ENCODE results near the gene ZNF689.

DNA sequence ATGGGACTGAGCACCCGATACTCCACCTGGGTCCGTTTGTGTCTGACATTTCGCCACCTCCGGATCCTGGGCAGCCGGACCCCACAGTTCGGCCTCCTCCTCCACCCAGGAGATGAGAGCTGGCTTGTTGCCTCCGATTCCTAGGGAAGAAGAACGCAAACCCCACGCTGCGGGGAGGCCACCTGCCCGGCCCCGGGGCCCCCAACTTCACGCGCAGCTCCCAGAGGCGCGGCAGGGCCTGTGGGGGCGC is 52.6 kb downstream of the ZNF689 start:
- TF ChIP-seq, protein P1, sequence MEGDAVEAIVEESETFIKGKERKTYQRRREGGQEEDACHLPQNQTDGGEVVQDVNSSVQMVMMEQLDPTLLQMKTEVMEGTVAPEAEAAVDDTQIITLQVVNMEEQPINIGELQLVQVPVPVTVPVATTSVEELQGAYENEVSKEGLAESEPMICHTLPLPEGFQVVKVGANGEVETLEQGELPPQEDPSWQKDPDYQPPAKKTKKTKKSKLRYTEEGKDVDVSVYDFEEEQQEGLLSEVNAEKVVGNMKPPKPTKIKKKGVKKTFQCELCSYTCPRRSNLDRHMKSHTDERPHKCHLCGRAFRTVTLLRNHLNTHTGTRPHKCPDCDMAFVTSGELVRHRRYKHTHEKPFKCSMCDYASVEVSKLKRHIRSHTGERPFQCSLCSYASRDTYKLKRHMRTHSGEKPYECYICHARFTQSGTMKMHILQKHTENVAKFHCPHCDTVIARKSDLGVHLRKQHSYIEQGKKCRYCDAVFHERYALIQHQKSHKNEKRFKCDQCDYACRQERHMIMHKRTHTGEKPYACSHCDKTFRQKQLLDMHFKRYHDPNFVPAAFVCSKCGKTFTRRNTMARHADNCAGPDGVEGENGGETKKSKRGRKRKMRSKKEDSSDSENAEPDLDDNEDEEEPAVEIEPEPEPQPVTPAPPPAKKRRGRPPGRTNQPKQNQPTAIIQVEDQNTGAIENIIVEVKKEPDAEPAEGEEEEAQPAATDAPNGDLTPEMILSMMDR (IDR thresholded peaks at IDR 0.05), result peak in 2 of 6 experiments; percentile 5 to 19
- no peak for TF ChIP-seq POLR2A (IDR thresholded peaks at IDR 0.05)

Measured in adrenal gland (tissue), 5 donors.